Breast epithelium (tissue), 4 donors: Measurements from ENCODE around the gene SYCE3. TPM values are rescaled to one million over a fixed set of nuclear protein-coding genes. Genes with fewer than 3 reads are reported as not detected.

ENCODE experiments used
- DNase-seq, 2 donors: peaks; one replicate each; pipeline ENCODE4 v3.0.0-alpha.2; 2019; ENCODE audit warnings: low spot score in 2 of 2
- H3K27ac ChIP-seq, 2 donors: fragments of 200-600 bp; sonication (generic) in 1 of 2; one replicate each; pipeline ENCODE4 v1.5.1; 2016 to 2019; ENCODE audit warnings: mild to moderate bottlenecking in 1 of 2
- H3K27me3 ChIP-seq, 2 donors: fragments of 200-600 bp; sonication (generic) in 1 of 2; one replicate each; pipeline versions ENCODE4 v1.5.1 to v1.6.0; 2017 to 2019; ENCODE audit warnings: control low read depth in 1 of 2, mild to moderate bottlenecking in 1 of 2
- H3K36me3 ChIP-seq: fragments of 200-600 bp; one replicate; pipeline ENCODE4 v1.5.1; 2019
- H3K4me1 ChIP-seq, 2 donors: fragments of 200-600 bp; sonication (generic); one replicate each; pipeline ENCODE4 v1.5.1; 2016 to 2019; ENCODE audit warnings: control low read depth in 1 of 2
- H3K4me3 ChIP-seq, 3 donors: fragments of 200-600 bp; sonication (generic); 1 replicate in 2 of 3; 2 replicates in 1 of 3; pipeline ENCODE4 v1.5.1; 2016 to 2019; ENCODE audit warnings: mild to moderate bottlenecking in 3 of 3, moderate library complexity in 2 of 3
- H3K9me3 ChIP-seq, 2 donors: fragments of 200-600 bp; sonication (generic) in 1 of 2; one replicate each; pipeline ENCODE4 v1.5.1; 2016 to 2019; ENCODE audit warnings: control low read depth in 1 of 2
- POLR2A ChIP-seq: fragments of 450-650 bp; IDR thresholded peaks from one replicate; pipeline ENCODE4 v1.6.1; 2016; ENCODE audit warnings: antibody characterized with exemption, mild to moderate bottlenecking, moderate library complexity
- POLR2AphosphoS5 ChIP-seq, 3 donors: sonication (generic); formaldehyde crosslinking; IDR thresholded peaks; one replicate each; pipeline ENCODE4 v1.6.1; 2017; ENCODE audit warnings: antibody characterized with exemption in 3 of 3
- intact Hi-C: fragments of 100-400 bp; cut with DNase I; formaldehyde crosslinking; loops from one replicate; pipeline ENCODE4 v1.15.1; 2023; ENCODE audit warnings: low total_unique reads
- total RNA-seq, 3 donors: library from RNA; depleted of rRNA; stranded (reverse); fragments of >200 nt; gene quantifications; one replicate each; pipeline ENCODE4 v1.1.0, GENCODE V29; 2016
- TF ChIP-seq, protein P1 (sequence below), 3 donors: fragments of 450-650 bp; IDR thresholded peaks; one replicate each; pipeline ENCODE4 v1.5.1; 2016 to 2017; ENCODE audit warnings: antibody characterized with exemption in 3 of 3, mild to moderate bottlenecking in 3 of 3, moderate library complexity in 3 of 3

SYCE3 gene
- total RNA-seq, 3 donors from 2014 or later: not detected

DNA sequence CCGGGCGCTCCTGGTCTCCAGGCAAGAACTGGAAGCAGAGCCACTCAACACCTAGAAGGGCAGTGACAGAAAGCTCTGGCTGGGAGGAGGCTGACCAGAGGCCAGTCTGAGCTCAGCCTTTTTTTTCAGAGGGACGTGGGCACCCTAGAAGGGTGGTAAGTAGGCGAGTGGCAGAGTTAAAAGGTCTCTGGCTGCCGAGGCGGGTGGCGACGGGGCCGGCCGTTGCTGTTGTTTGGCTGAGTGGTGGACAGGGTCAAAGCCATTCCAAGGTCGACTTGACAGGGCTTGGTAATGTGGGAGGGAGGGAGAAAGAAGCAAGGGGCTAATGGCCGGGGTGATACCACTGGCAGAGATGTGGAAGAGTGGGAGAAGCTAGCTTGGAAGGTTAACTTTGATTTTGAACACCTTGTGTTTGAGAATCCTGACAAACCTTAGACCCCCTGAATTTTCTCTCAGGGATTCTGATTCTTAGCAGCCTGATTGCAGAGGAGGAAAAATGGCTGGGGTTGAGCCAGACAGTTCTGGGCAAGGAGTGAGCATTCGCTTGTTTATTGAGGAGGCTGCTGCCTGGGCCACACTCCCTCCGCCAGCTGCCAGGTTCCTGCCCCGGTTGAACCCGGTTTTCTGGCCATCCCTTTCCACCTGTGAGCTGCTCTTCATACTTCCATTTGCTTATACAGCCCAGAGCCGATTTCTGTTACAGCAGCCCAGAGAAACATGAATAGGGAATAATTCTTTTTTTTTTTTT is 868 bp upstream of the SYCE3 start:
- H3K27ac ChIP-seq: peak overlapping the region; percentile 86 to 89
- no peaks in the 10 kb centered on the region for H3K27me3 ChIP-seq
- H3K9me3 ChIP-seq: no peaks in the 10 kb centered on the region
- H3K4me1 ChIP-seq: no peaks in the 10 kb centered on the region
- no peaks in the 10 kb centered on the region for H3K36me3 ChIP-seq
- H3K4me3 ChIP-seq: peak overlapping the region; percentile 53 to 66 (median 60)
- intact Hi-C loops: no loop called here
- no peak for DNase-seq
- TF ChIP-seq POLR2AphosphoS5 (IDR thresholded peaks at IDR 0.05): no peak
- TF ChIP-seq POLR2A: no peak
- TF ChIP-seq, protein P1, sequence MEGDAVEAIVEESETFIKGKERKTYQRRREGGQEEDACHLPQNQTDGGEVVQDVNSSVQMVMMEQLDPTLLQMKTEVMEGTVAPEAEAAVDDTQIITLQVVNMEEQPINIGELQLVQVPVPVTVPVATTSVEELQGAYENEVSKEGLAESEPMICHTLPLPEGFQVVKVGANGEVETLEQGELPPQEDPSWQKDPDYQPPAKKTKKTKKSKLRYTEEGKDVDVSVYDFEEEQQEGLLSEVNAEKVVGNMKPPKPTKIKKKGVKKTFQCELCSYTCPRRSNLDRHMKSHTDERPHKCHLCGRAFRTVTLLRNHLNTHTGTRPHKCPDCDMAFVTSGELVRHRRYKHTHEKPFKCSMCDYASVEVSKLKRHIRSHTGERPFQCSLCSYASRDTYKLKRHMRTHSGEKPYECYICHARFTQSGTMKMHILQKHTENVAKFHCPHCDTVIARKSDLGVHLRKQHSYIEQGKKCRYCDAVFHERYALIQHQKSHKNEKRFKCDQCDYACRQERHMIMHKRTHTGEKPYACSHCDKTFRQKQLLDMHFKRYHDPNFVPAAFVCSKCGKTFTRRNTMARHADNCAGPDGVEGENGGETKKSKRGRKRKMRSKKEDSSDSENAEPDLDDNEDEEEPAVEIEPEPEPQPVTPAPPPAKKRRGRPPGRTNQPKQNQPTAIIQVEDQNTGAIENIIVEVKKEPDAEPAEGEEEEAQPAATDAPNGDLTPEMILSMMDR (IDR thresholded peaks at IDR 0.05): no peak

DNA sequence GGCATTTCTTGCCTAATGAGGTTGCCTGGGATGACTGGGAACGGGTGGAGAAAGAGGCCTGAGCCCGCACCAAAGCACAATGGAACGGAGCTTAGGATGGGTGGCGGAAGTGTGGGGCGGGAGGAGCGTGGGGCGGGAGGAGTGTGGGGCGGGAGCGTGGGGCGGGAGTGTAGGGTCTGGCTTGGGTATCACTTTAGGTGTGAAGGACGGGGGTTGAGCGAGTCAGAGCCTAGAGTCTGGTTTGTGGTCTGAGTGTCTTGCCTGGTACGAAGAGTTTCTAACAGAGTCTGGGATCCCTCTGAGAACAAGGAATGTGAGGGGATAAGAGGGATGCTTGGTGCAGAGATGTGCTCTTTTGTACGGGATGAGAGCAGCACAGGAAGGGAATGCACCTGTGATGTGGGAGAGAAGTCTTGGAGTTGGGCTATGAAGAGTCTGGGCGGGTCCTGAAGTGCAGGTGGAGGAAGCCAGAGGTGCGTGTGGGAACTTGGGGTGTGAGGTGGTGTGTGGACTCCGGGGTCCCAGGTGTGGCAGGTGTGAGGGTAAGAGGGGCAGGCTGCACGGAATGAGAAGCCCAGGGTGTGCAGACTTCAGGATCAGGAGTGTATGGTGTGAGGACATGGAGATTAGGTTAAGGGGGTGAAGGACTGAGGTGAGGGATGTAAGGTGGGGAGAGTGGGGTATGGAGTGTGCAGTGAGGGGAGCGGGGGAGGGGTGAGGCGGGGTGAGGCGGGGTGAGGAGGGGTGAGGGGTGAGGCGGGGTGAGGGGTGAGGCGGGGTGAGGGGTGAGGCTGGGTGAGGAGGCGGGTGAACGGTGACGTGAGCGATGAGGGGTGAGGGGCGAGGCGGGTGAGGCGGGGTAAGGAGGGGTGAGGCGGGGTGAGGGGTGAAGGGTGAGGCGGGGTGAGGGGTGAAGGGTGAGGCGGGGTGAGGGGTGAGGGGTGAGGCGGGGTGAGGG is 1.0 kb downstream of the SYCE3 start:
- intact Hi-C loops: no loop called here
- DNase-seq: no peak

DNA sequence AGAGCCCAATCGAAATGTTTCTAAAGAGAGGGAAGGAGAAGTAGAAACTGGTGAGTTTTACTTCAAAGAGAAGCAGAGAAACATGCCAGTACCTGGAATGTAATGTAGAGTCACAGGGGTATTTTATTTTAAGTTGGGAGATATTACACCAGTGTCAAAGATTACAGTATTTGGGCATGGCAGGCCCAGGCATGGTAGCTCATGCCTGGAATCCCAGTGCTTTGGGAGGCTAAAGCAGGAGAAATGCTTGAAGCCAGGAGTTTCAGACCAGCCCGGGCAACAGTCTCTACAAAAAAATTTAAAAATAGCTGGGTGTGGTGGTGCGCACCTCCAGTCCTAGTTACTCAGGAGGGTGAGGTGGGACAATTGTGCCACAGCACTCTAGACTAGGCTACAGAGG is 2.7 kb downstream of the SYCE3 start:
- Histone ChIP-seq H3K27ac (no peak overlapping the region), H3K4me3 (no peak overlapping the region), H3K4me1 (no peaks in the 10 kb centered on the region), H3K9me3 (no peaks in the 10 kb centered on the region), H3K27me3 (no peaks in the 10 kb centered on the region), H3K36me3 (no peaks in the 10 kb centered on the region)
- DNase-seq: no peak
- no peak for TF ChIP-seq POLR2A
- TF ChIP-seq, protein P1 (IDR thresholded peaks at IDR 0.05): no peak
- no peak for TF ChIP-seq POLR2AphosphoS5 (IDR thresholded peaks at IDR 0.05)
- intact Hi-C loops: no loop called here

More for the DNA sequence above, 1.0 kb downstream of the SYCE3 start:
- H3K9me3 ChIP-seq: no peaks in the 10 kb centered on the region
- H3K36me3 ChIP-seq: no peaks in the 10 kb centered on the region
- H3K4me3 ChIP-seq: no peak overlapping the region
- H3K4me1 ChIP-seq: no peaks in the 10 kb centered on the region
- TF ChIP-seq, protein P1 (IDR thresholded peaks at IDR 0.05): no peak
- TF ChIP-seq POLR2A: no peak
- no peak for TF ChIP-seq POLR2AphosphoS5 (IDR thresholded peaks at IDR 0.05)
- no peak overlapping the region for H3K27ac ChIP-seq
- no peaks in the 10 kb centered on the region for H3K27me3 ChIP-seq

DNA sequence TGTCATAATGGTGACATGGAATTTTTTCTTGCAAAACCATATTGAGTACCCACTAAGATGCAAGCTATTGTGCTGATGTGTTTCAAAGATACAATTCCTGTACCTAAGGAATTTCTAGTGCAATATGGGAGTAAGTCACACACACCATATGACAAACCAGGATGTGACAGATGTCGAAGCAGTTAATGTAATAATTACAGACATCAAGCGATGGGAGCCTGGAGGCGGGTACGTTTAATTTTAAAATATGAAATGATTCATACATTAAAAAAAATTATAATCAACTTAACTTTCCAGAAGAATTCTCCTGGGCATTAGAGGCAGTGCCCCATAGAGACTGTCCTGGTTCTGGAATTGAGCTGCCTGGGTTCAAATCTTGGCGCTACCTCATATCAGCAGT is 6.0 kb downstream of the SYCE3 start:
- no peak for DNase-seq
- Histone ChIP-seq H3K36me3 (no peaks in the 10 kb centered on the region), H3K4me3 (no peak overlapping the region), H3K4me1 (no peaks in the 10 kb centered on the region), H3K27ac (no peak overlapping the region), H3K9me3 (no peaks in the 10 kb centered on the region), H3K27me3 (no peaks in the 10 kb centered on the region)
- intact Hi-C loops: no loop called here
- TF ChIP-seq, protein P1 (IDR thresholded peaks at IDR 0.05): no peak
- TF ChIP-seq POLR2AphosphoS5 (IDR thresholded peaks at IDR 0.05): no peak
- no peak for TF ChIP-seq POLR2A

DNA sequence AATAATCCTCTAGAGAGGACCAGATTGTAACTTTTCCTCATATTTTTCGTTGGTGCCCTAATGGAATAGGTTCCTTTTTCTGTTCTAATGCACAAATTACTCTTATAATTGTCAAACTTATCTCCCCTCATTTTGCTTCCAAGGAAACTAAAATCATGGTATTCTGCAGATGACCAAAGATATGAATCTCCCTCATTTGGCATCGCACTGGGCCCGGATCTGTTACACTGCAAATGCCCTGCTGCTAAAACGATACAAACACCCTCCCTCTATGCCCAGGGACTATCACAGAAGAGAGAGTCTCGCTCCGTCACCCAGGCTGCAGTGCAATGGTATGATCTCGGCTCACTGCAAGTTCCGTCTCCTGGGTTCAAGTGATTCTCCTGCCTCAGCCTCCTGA is 9.4 kb downstream of the SYCE3 start:
- TF ChIP-seq, protein P1 (IDR thresholded peaks at IDR 0.05): no peak
- no peak for TF ChIP-seq POLR2AphosphoS5 (IDR thresholded peaks at IDR 0.05)
- no peak for TF ChIP-seq POLR2A
- no peak for DNase-seq
- intact Hi-C loops: no loop called here
- Histone ChIP-seq H3K27ac (no peak overlapping the region), H3K4me3 (no peak overlapping the region), H3K9me3 (no peaks in the 10 kb centered on the region), H3K36me3 (no peaks in the 10 kb centered on the region), H3K27me3 (peaks cover 2 to 3% of the 10 kb centered on the region in 2 donors), H3K4me1 (no peaks in the 10 kb centered on the region)
